HG03442 (cell line): ENCODE results near the gene DYRK3.
"Not testable (repeated sequence)": the region's sequence is repeated elsewhere in the genome, so short reads cannot be mapped to it uniquely, and the experiment has no call there.

ENCODE experiments used
- ATAC-seq: cut with Tn5 transposase; IDR thresholded peaks from one replicate; pipeline ENCODE4 v1.9.1; 2021; ENCODE audit warnings: mild to moderate bottlenecking, moderate library complexity; ENCODE audit not compliant: unreplicated experiment

The DYRK3 gene

DNA sequence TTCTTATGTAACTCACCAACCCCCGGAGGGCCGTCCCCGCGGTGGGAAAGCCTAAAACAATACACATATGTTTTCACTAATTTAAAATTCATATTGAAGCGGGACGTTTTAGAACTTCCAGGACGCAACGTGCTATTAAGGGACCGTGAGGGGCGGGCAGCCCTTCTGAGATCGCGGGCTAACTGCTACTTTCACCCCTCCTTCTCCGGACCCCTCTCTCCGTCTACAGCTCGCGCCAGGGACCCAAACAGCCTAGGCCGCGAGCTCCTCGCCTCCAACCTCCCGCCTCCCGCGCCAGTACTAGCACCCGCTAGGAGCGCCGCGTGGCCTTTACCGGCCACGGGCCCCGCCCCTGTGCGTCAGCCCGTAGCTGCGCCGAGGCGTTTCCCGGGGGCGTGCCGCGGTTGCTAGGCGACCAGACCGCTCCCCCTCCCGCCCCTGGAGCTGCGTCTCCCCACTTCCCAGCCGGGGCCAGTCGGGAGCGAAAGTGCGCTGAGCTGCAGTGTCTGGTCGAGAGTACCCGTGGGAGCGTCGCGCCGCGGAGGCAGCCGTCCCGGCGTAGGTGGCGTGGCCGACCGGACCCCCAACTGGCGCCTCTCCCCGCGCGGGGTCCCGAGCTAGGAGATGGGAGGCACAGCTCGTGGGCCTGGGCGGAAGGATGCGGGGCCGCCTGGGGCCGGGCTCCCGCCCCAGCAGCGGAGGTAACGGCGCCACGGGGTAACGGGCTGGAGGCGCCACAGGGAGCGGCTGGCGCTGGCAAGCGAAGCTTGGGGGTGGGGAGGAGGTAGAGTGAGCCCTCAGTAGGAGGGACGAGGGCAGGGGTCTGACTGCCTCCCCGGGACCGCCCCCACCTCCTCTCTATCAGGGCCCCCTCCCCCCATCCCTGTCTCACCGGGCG lies at the start of gene DYRK3:
TSS of gene DYRK3 (plus strand) at position 457 of the 898 bp plus-strand sequence. CDS start at position 625, 168 bp downstream.
- peak; percentile 92 for ATAC-seq

DNA sequence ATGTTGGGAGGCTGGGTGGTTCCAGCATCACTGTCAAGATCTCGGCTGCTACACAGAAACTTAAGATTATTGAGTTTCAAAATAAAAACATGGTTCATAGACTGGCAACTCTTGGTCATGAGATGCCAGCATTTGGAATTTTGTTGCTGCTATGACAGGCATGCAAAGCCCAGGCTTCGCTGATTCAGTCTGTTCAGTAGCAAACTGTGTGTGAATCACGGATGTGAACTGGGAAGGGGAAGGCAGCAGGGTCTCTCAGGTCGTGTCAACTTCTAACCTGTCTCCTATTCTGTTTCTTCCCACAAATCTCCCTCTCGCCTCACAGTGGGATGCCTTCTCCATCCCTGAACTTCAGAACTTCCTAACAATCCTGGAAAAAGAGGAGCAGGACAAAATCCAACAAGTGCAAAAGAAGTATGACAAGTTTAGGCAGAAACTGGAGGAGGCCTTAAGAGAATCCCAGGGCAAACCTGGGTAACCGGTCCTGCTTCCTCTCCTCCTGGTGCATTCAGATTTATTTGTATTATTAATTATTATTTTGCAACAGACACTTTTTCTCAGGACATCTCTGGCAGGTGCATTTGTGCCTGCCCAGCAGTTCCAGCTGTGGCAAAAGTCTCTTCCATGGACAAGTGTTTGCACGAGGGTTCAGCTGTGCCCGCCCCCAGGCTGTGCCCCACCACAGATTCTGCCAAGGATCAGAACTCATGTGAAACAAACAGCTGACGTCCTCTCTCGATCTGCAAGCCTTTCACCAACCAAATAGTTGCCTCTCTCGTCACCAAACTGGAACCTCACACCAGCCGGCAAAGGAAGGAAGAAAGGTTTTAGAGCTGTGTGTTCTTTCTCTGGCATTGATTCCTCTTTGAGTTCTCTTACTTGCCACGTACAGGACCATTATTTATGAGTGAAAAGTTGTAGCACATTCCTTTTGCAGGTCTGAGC lies 48.6 kb upstream of the DYRK3 start:
- ATAC-seq: no peak

DNA sequence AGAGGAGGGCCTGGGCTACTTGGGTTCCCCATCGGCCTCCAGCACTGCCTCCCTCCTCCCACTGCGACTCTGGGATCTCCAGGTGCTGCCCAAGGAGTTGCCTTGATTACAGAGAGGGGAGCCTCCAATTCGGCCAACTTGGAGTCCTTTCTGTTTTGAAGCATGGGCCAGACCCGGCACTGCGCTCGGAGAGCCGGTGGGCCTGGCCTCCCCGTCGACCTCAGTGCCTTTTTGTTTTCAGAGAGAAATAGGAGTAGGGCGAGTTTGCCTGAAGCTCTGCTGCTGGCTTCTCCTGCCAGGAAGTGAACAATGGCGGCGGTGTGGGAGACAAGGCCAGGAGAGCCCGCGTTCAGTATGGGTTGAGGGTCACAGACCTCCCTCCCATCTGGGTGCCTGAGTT lies 47.4 kb upstream of the DYRK3 start:
- no peak for ATAC-seq

DNA sequence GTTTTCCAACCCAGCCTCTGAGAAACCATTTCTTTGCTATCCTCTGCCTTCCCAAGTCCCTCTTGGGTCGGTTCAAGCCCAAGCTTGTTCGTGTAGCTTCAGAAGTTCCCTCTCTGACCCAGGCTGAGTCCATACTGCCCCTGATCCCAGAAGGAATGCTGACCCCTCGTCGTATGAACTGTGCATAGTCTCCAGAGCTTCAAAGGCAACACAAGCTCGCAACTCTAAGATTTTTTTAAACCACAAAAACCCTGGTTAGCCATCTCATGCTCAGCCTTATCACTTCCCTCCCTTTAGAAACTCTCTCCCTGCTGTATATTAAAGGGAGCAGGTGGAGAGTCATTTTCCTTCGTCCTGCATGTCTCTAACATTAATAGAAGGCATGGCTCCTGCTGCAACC lies 46.8 kb upstream of the DYRK3 start:
- no peak for ATAC-seq

DNA sequence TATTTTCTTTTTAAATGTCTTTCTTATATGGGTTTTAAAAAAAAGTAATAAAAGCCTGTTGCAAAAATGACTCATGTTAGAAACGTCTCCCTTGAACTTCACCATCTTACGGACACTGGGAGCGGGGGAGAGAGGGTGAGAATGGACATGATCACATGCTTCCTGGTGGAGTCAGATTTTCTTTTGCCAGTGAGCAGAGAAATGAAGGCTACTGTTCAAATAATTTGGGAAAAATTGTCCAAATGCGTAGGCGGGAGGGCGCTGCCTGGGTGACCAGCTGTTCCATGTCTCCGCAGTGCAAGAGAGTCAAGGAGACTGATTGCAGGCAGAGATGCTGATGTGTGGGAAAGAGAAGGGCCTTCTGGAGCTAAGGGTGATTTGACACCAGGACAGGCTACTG lies 46.1 kb upstream of the DYRK3 start:
- ATAC-seq: no peak

DNA sequence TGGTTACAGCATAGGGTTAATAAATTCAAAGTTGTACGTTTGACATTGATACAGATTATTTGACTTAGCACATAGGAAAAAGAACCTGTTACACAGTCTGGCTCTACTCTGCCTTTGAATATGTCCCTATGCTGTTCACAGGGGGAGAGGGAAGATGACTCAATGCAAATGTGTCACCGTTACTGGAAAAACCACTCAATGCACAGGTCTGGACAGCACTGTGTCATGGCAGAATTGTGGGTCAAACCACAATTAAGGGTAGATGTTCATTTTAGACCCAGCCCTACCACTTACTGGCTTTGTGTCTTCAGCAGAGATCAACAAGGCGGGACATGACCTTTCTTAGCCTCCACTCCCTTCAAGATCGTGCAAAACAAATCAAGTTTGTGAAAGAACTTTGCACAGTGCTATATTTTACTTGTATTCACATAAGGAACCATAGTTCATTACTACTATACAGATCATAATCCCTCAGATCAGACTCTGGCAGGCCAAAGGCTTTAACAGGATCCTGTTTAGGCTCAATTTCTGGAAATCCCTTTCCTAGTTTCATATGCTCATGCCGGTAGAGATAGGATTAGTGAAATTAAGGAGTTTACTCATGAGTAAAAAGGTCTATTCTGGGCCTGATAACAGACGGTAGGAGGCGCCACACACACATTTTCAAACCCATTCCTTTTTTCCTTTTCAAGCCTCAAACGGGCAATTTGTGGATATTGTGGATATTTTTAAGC lies 45.1 kb upstream of the DYRK3 start:
- peak; percentile 72 for ATAC-seq

DNA sequence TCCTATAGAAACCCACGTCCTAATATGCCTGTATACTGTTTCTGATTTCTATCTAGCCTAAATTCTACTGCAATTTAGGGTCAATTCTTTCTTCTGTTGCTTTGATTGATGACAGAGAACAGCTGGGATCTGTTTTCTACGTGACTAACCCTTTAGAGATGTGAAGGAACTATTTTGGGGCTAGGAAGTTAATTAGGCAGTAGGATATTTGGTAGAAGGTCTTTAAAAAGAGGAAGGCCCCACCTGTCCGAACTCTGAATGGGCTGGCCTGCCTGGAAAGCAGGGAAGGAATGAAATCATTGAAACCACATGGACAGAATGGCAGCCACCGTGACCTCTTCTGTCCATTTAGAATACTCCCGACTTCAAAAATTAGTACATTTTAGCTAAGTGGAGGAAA lies 44.1 kb upstream of the DYRK3 start:
- no peak for ATAC-seq

DNA sequence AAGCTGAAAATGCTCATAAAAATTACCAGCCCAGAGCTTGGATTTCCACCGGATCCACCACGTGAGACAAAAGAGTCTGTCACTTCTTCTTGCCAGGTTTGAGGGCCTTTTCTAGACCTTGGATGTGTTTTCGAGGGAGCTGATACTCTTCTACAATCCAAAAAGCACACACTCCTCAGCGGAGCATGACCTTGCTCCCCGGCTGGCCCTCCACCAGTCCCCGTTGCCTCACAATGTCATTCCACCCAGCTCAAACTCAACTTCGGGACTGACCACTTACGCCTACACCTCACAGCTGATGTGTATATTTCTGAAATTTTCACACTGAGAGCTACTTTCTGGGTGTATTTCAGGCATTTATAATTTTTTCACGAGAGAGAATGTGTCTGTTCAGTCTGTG lies 43.6 kb upstream of the DYRK3 start:
- no peak for ATAC-seq

DNA sequence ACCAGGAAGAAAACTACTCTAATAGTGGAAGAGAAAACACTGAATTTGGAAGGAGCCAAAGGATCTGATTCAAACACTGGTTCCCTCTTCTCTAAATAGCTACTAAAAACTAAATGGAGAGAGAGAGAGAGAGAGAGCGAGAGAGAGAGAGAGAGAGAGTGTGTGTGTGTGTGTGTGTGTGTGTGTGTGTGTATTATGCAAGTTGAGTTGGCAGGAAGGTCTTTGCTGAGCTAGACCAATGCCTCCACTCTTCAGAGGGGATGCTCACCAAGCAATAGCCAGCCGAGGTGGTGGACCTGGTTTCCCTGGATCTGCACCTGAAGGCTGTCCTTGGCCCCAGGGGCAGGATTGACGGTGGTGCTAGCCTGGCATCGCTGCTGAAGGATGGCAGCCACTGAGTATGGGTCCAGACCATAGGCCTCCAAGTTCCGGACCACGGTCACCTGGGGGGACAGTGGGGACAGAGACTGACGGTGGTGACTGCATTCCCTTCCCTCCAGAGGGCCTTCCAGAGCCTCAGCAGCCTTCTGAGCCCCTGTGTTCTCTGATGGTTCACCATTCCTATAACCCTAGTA lies 41.9 kb upstream of the DYRK3 start:
- no peak for ATAC-seq

DNA sequence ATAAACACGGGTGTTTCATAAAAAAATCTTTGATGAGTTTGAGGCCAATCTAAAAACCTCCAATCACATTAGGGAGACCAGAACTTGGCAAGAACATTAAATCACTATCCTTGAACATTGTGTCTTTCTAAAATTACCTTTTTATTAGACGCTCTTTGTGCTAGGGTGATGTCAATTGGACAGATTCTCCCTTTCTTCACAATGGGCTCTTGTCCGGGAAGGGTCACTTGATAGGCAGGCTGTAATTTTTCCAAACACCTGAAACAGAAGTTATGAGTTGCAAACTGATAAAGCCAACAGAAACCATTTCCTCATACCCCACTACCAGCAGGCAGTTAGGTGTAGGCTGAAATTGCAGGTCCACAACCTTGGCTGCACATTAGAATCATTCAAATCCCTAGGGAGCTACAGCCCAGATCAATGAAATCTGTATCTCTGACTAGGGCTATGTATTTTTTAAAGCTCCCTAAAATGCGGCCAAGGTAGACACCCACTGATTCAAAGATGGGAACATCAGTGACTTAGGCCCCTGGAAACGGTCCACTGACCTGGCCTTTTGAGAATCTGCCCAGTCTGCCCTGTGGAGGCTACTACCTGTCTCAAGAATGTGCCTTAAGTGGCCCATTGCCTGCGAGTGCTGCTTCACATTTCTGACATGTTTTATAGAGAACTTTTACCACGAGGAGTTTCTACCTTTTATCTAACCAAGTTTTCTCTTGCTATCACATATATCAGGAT lies 39.6 kb upstream of the DYRK3 start:
- no peak for ATAC-seq

DNA sequence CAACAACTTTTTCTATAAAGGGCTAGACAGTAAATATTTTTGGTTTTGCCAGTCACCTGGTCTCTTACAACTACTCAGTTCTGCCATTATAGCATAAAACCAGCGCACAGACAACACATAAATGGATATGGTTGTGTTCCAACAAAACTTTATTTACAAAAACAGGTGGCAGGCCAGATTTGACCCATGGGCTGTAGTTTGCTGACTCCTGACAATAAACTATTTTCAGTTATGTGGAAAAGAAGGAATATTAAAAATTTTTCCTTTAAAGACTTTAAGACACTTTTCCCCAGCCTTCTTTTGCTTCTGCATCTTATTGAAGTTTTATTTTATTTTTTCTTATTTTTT lies 39.0 kb upstream of the DYRK3 start:
- no peak for ATAC-seq

DNA sequence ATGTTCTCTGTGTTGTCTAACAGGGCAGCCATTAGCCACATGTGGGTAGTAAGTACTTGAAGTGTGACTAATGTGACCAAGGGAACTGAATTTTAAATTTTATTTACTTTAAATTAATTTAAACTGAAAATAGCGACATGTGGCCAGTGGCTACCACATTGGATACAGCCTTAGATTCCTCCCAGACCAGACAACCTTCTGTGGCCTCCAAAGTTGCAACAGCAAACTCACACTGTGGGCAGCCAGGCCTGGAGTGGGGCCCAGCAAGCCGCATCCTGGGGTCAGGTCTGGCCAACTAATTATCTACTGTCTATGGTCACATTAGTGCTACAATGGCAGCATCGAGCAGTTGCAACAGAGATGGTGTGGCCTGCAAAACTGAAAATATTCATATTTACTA lies 34.8 kb upstream of the DYRK3 start:
- ATAC-seq: no peak

DNA sequence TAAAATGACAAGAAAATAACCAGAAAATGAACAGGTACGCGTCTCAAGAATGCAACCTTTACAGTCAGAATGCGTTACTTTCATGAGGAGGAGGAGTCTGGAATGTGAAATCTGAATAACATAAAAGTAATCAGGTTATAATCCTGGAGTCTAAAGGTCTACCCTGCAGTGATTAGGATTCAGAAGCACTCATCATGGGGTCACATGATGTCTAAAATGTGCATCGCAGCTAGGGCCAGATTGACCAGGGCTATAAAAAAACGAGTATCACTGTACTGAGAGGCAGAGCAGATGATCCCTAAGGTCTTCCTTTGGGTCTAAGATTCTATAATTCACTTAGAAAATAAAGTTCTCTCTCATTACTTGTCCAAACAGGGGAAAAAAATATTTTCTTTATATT lies 30.5 kb upstream of the DYRK3 start:
- ATAC-seq: no peak

DNA sequence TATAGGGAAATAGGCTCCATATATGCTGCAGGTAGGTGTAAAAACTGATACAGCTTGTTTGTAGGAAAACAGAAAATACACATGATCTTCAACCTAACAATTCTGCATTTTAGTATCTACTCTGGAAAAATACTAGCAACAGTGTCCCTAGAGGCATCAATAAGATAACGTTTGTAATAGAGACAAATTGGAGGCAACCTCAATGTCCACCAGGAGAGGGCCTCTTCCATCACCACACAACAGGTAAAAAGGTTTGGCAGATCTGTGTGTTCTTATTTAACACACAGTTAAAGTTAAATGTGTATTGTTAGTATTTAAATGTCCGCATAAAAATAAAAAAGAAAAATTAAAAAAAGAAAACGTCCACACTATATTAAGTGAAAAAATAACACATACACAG lies 28.5 kb upstream of the DYRK3 start:
- ATAC-seq: no peak

DNA sequence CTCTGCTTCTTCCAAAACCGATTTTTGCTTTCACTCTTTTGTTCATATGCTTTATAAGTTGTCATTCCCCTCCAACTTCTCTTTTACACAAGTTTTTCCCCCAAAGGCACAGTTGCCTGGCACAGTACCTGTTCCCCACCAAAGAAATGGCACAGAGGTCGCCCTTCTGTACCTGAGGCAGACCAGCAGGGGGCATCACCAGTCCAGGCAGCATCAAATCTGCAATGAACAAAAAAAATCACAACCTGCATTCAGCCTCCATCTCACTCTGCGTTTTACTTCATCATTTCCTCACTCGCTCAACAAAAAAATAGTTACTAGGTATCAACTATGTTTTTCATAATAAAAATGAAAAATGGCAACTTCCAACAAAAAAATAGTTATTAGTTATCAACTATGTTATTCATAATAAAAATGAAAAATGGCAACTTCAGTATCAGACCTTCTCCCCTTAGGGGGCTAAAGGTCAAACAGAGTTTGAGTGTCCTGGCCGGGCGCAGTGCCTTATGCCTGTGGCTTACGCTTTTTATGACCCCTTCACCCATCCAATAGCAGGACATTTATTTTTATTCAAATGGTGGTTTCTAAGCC lies 27.1 kb upstream of the DYRK3 start:
- no peak for ATAC-seq

DNA sequence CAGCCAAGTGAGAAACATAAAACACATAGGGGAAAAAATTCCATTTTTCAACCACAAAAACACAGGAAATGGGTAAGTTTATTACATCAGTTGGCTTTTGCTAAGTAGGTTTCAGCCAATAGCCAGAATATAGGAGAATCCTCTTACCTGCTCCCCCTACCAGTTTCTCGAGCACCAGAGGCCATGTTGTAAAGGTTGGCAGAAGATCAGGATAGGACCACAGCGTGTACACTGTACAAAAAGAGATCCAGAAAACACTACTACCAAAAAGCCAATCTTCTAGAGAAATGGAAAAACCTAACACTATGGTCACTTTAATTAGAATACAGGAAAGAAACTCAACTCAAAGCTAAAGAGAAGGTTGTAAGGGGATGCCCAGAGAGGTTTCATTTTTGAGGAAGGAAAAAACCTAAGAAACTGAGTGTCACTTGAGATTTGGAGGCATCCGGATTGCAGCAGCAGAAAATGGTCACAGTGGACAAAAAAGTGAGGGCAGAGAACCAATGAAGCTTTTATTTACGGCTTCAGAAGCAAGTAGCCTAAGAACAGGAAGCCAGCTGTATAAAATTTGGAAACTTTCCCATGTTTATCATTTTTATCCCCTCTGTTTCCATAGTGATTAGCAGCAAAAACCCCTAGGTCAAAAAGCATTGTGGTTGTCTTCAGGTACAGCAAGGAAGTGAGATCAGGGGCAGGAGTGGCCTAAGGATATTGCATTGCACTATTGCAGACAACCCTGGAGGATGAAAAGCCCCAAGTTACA lies 25.9 kb upstream of the DYRK3 start:
- ATAC-seq: no peak

DNA sequence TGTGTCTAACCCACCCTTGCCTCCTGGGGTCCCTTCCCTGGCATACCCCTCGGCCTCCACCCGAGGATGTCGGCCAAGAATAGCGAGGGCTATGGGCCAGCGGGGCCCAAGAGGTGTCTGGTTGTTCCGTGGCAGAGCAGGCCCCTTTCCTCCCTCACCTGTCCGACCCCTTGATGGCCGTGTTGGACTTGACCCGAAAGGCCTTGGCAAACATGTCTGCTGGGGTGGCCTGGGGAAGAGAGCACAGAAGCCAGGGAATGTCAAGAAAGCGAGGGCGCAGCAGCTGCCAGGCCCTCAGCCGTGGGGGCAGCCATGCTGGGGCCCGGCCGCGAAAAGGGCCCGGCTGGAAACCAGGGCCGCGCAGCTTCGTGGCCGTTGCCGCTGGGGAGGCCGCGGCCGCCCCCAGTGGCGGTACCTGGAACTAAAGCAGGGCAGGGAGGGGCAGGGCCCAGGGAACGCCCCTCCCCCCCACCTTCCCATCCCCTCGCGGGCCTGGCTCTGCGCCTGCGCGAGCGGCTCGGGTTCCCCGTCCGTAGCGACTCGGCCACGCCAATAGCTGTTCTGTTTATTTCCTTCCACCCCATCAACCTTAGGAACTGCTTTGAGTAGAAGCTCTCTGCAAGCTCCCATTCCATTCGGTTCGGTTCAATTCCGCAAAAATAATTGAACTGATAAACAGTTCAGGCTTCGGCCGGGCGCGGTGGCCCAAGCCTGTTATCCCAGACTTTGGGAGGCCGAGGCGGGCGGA lies 23.0 kb upstream of the DYRK3 start, which contains the start of gene EIF2D:
TSS of gene EIF2D (minus strand) at position 337 of the 748 bp plus-strand sequence. CDS start at position 214, 123 bp downstream.
- ATAC-seq: peak; percentile 82

DNA sequence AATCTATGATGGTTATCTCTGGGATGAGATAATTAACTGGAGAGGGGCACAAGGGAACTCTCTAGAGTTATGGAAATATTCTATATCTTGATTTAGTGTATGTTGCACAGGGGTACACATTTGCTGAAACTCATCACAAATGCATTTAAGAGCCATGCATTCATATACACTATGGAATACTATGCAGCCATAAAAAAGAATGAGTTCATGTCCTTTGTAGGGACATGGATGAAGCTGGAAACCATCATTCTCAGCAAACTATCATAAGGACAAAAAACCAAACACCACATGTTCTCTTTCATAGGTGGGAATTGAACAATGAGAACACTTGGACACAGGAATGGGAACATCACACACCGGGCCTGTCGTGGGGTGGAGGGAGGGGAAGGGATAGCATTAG lies 8.9 kb upstream of the DYRK3 start:
- ATAC-seq: not testable (repeated sequence)
